ENCODE results near the gene HOMER1.

- TF ChIP-seq PREB (CRISPR knock-in tag; IDR thresholded peaks at IDR 0.05), result no peak
- TF ChIP-seq ZNF121 (CRISPR knock-in tag; conservative IDR thresholded peaks at IDR 0.05), result no peak
- TF ChIP-seq ATF3 (IDR thresholded peaks at IDR 0.05), result no peak
- TF ChIP-seq ATF3 (CRISPR knock-in tag; conservative IDR thresholded peaks at IDR 0.05), result no peak
- TF ChIP-seq HMGXB4 (CRISPR knock-in tag; IDR thresholded peaks at IDR 0.05), result no peak
- no peak for TF ChIP-seq REST (IDR thresholded peaks at IDR 0.05; ENCODE audit: borderline replicate concordance)
- TF ChIP-seq REST (CRISPR knock-in tag; IDR thresholded peaks at IDR 0.05; ENCODE audit: low read depth), result no peak
- no peak for TF ChIP-seq FOSL1 (tag; conservative IDR thresholded peaks at IDR 0.05)
Observed at GRCh38 chr5:79486116-79486515, 27.8 kb downstream of the HOMER1 start.
